Upper lobe of left lung (tissue), 4 donors: Measurements from ENCODE around the gene ACOXL.

Experiments
- EP300 ChIP-seq, 4 donors: sonication (generic); formaldehyde crosslinking; IDR thresholded peaks; one replicate each; pipeline ENCODE4 v1.5.1; 2017; ENCODE audit warnings: antibody characterized with exemption in 4 of 4, control low read depth in 2 of 4
- POLR2A ChIP-seq, 4 donors: fragments of 450-650 bp; IDR thresholded peaks; one replicate each; pipeline ENCODE4 v1.5.1; 2016 to 2017; ENCODE audit warnings: antibody characterized with exemption in 4 of 4, mild to moderate bottlenecking in 2 of 4
- POLR2AphosphoS5 ChIP-seq, 2 donors: sonication (generic); formaldehyde crosslinking; IDR thresholded peaks; one replicate each; pipeline ENCODE4 v1.5.1; 2017; ENCODE audit warnings: antibody characterized with exemption in 2 of 2
- TF ChIP-seq, protein P1 (sequence below), 6 experiments: fragments of 450-650 bp in 4 of 6; fragments of 200-600 bp in 2 of 6; sonication (generic) in 2 of 6; IDR thresholded peaks; one replicate each; pipeline ENCODE4 v1.5.1; 2016 to 2019; ENCODE audit warnings: antibody characterized with exemption in 6 of 6

DNA sequence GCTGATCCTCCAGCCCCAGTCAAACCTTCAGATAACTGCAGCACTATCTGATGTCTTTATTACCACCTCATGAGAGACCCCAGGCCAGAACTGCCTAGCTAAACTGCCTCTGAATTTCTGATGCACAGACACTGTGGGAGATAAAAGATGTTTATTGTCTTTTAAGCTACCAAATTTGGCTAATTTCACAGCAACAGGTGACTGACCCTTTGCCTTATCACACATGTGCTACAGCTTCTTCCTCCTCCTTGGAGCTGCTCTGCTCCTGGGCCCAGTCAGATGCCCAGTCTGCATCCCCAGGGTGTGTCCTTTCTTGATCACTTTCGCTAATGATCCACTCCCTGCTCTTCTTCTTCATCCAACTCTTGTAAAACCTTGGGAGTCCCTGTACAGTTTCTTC lies 19.6 kb upstream of the ACOXL start:
- TF ChIP-seq, protein P1, sequence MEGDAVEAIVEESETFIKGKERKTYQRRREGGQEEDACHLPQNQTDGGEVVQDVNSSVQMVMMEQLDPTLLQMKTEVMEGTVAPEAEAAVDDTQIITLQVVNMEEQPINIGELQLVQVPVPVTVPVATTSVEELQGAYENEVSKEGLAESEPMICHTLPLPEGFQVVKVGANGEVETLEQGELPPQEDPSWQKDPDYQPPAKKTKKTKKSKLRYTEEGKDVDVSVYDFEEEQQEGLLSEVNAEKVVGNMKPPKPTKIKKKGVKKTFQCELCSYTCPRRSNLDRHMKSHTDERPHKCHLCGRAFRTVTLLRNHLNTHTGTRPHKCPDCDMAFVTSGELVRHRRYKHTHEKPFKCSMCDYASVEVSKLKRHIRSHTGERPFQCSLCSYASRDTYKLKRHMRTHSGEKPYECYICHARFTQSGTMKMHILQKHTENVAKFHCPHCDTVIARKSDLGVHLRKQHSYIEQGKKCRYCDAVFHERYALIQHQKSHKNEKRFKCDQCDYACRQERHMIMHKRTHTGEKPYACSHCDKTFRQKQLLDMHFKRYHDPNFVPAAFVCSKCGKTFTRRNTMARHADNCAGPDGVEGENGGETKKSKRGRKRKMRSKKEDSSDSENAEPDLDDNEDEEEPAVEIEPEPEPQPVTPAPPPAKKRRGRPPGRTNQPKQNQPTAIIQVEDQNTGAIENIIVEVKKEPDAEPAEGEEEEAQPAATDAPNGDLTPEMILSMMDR (IDR thresholded peaks at IDR 0.05): no peak
- TF ChIP-seq POLR2A (IDR thresholded peaks at IDR 0.05) (no peak), EP300 (IDR thresholded peaks at IDR 0.05) (no peak), POLR2AphosphoS5 (IDR thresholded peaks at IDR 0.05) (no peak)
